GM12878 (cell line): ENCODE measurements around the gene BPIFA3. TPM values are rescaled to one million over a fixed set of nuclear protein-coding genes. Genes with fewer than 3 reads are reported as not detected.

ENCODE experiments used
- ATAC-seq: fragments of 200-7000 bp; cut with Tn5 transposase; 3 replicates; pipeline ENCODE4 v1.9.1; 2020; ENCODE audit warnings: mild to moderate bottlenecking, moderate library complexity
- BruUV-seq: library from RNA; stranded (reverse); fragments of 400-500 nt; replicated peaks from 2 replicates; lab custom pipeline; 2021; lab: Mats Ljungman, UMichigan
- CTCF ChIA-PET: fragments of 300-600 bp; sonication (Branson Sonifier 250); formaldehyde crosslinking; extraction: SDS; loops from one replicate; lab custom pipeline; 2021; ENCODE audit warnings: inconsistent platforms; lab: Yijun Ruan, JAX
- POLR2A ChIA-PET: fragments of 350-600 bp; formaldehyde crosslinking; extraction: SDS; loops from one replicate; lab custom pipeline; 2021; ENCODE audit warnings: inconsistent platforms; lab: Charles Lee
- RAD21 ChIA-PET: fragments of 300-600 bp; sonication (Branson Sonifier 250); formaldehyde crosslinking; loops from one replicate; lab custom pipeline; 2023; ENCODE audit warnings: antibody characterized with exemption; ENCODE audit not compliant: unreplicated experiment; lab: Charles Lee
- SMC1A ChIA-PET: fragments of 300-600 bp; sonication (Branson Sonifier 250); formaldehyde crosslinking; loops from one replicate; lab custom pipeline; 2023; ENCODE audit not compliant: unreplicated experiment, uncharacterized antibody; lab: Charles Lee
- DNase-seq: peaks from one replicate; pipeline ENCODE4 v3.0.0-alpha.2; 2011; ENCODE audit warnings: low read depth, low spot score
- FAIRE-seq: peaks from 3 replicates; lab custom pipeline; 2011; peaks lifted over from hg19 to GRCh38; lab: Jason Lieb, UNC
- H2AFZ ChIP-seq: 2 replicates; pipeline ENCODE4 v1.6.0; 2011; ENCODE audit warnings: low read depth, low read length, control low read depth; ENCODE audit not compliant: control insufficient read depth
- H3K27ac ChIP-seq: 2 replicates; pipeline ENCODE4 v1.5.1; 2011; ENCODE audit warnings: control low read depth; ENCODE audit not compliant: control insufficient read depth, insufficient read depth
- H3K27me3 ChIP-seq, 2 experiments: replicated peaks in 1 of 2; 2 replicates each; pipeline versions ENCODE4 v1.6.0 to v1.6.1; 2011; ENCODE audit warnings: low read length in 1 of 2; ENCODE audit not compliant: control insufficient read depth in 2 of 2, insufficient read depth in 2 of 2
- H3K36me3 ChIP-seq, 2 experiments: 2 replicates each; pipeline ENCODE4 v1.5.1; 2011; ENCODE audit warnings: low read length in 1 of 2; ENCODE audit not compliant: control insufficient read depth in 2 of 2, insufficient read depth in 2 of 2
- H3K4me1 ChIP-seq: 2 replicates; pipeline ENCODE4 v1.6.1; 2011; ENCODE audit warnings: mild to moderate bottlenecking, low read length, moderate library complexity, mixed read lengths; ENCODE audit not compliant: control insufficient read depth, insufficient read depth
- H3K4me2 ChIP-seq: 2 replicates; pipeline ENCODE4 v1.6.0; 2011; ENCODE audit warnings: control low read depth; ENCODE audit not compliant: control insufficient read depth, insufficient read depth
- H3K4me3 ChIP-seq: fragments of 200-600 bp; sonication (generic); 2 replicates; pipeline ENCODE4 v1.5.1; 2016
- H3K79me2 ChIP-seq: 2 replicates; pipeline ENCODE4 v1.6.0; 2011; ENCODE audit warnings: low read length; ENCODE audit not compliant: control insufficient read depth, insufficient read depth
- H3K9ac ChIP-seq: 2 replicates; pipeline ENCODE4 v1.8.0; 2011; ENCODE audit warnings: low read length, control low read depth, mixed read lengths; ENCODE audit not compliant: control insufficient read depth, insufficient read depth
- H3K9me3 ChIP-seq: replicated peaks from 3 replicates; pipeline ENCODE4 v1.5.1; 2011; ENCODE audit warnings: mild to moderate bottlenecking, low read length; ENCODE audit not compliant: control insufficient read depth, insufficient read depth
- H4K20me1 ChIP-seq: 2 replicates; pipeline ENCODE4 v1.6.0; 2011; ENCODE audit not compliant: control insufficient read depth, insufficient read depth
- CTCF ChIP-seq, 3 experiments: IDR thresholded peaks in 2 of 3; conservative IDR thresholded peaks in 1 of 3; 2 replicates each; pipeline ENCODE4 v1.5.1; 2011; ENCODE audit warnings: low read depth in 3 of 3, low read length in 3 of 3, mild to moderate bottlenecking in 3 of 3, control low read depth in 2 of 3, moderate library complexity in 2 of 3, inconsistent platforms in 1 of 3, mixed read lengths in 1 of 3; ENCODE audit not compliant: control insufficient read depth in 2 of 3, insufficient read depth in 1 of 3; ENCODE audit errors: extremely low read depth in 1 of 3
- MAX ChIP-seq: IDR thresholded peaks from 2 replicates; pipeline ENCODE4 v1.6.1; 2012; ENCODE audit warnings: low read depth, low read length, improper control_type of control experiment
- MEF2A ChIP-seq: IDR thresholded peaks from 2 replicates; pipeline ENCODE4 v1.6.1; 2011; ENCODE audit warnings: low read depth, mild to moderate bottlenecking, low read length, moderate library complexity; ENCODE audit not compliant: insufficient read depth
- MTA2 ChIP-seq: fragments of 450-650 bp; IDR thresholded peaks from 2 replicates; pipeline ENCODE4 v1.6.1; 2016; ENCODE audit warnings: low read depth, mild to moderate bottlenecking, moderate library complexity
- NBN ChIP-seq: fragments of 450-650 bp; IDR thresholded peaks from 2 replicates; pipeline ENCODE4 v1.6.1; 2016
- NR2C2 ChIP-seq: IDR thresholded peaks from 2 replicates; pipeline ENCODE4 v1.6.1; 2011; ENCODE audit warnings: borderline replicate concordance, low read depth; ENCODE audit not compliant: control insufficient read depth, insufficient read length
- PKNOX1 ChIP-seq: fragments of 450-650 bp; IDR thresholded peaks from 2 replicates; pipeline ENCODE4 v1.6.1; 2016; ENCODE audit warnings: mild to moderate bottlenecking
- RB1 ChIP-seq: fragments of 450-650 bp; formaldehyde crosslinking; IDR thresholded peaks from 2 replicates; pipeline ENCODE4 v1.6.1; 2017; ENCODE audit warnings: mild to moderate bottlenecking, borderline replicate concordance
- RFX5 ChIP-seq: IDR thresholded peaks from 2 replicates; pipeline ENCODE4 v1.6.1; 2011; ENCODE audit warnings: low read depth, low read length, improper control_type of control experiment
- SMAD1 ChIP-seq: fragments of 450-650 bp; IDR thresholded peaks from 2 replicates; pipeline ENCODE4 v1.6.1; 2018; ENCODE audit warnings: mild to moderate bottlenecking, low read depth; ENCODE audit not compliant: partially characterized antibody
- SP1 ChIP-seq: IDR thresholded peaks from one replicate; pipeline ENCODE4 v1.6.1; 2011; ENCODE audit warnings: low read depth, low read length
- WGBS: methylation state at CpG from one replicate; pipeline ENCODE4 v1.1.6; 2016; ENCODE audit warnings: low lambda C conversion rate; ENCODE audit not compliant: insufficient replicate concordance, insufficient coverage; ENCODE audit errors: missing lambda C conversion rate; 5-methylcytosine and 5-hydroxymethylcytosine counted together
- in situ Hi-C: fragments of 300-500 bp; cut with MboI; formaldehyde crosslinking; loops from 9 replicates; pipeline ENCODE4 v1.14.3; 2018; ENCODE audit warnings: mixed read lengths
- intact Hi-C: fragments of 100-400 bp; cut with micrococcal nuclease; formaldehyde crosslinking; loops from one replicate; pipeline ENCODE4 v1.14.2; 2022; ENCODE audit not compliant: unreplicated experiment
- polyA plus RNA-seq, 11 experiments: library from polyadenylated mRNA; depleted of rRNA in 4 of 11; unstranded in 6 of 11; stranded (reverse) in 5 of 11; fragments of >200 nt; fragmentation: Nextera tagmentation in 4 of 11; fragmentation: Illumina TruSeq in 1 of 11; extraction: Ambion mirVana in 4 of 11; extraction: Trizol in 1 of 11; gene quantifications; 1 replicate in 1 of 11; 2 replicates in 10 of 11; pipeline versions ENCODE4 v1.2.1 to v1.2.3, GENCODE V29; 2011 to 2016; ENCODE audit warnings: inconsistent platforms in 2 of 11, missing spikeins in 2 of 11, low read depth in 1 of 11
- total RNA-seq, 4 experiments: library from RNA; depleted of rRNA in 3 of 4; stranded (reverse); fragments of >200 nt in 3 of 4; fragmentation: Illumina TruSeq in 1 of 4; extraction: Trizol in 1 of 4; gene quantifications; 2 replicates each; pipeline versions ENCODE4 v1.2.1 to v1.2.3, GENCODE V29; 2013 to 2021

BPIFA3 gene
- total and polyA plus RNA-seq, 10 of the 15 experiments (the other 5 are each of a cell fraction or from before 2014, with no cell fraction given), result not detected

- Histone ChIP-seq H4K20me1 (no peaks in the 10 kb centered on the region), H3K9ac (no peak overlapping the region), H3K4me3 (no peak overlapping the region), H3K4me1 (no peaks in the 10 kb centered on the region), H3K36me3 (no peaks in the 10 kb centered on the region), H3K9me3 (peaks cover 5% of the 10 kb centered on the region; the same call in 2 of the 3 replicates), H3K27ac (no peak overlapping the region), H3K79me2 (no peaks in the 10 kb centered on the region), H3K27me3 (no peaks in the 10 kb centered on the region), H3K4me2 (no peak overlapping the region), H2AFZ (no peak overlapping the region)
- TF ChIP-seq SMAD1, result no peak
- peak in 2 of 3 experiments; percentile 39 to 44; a peak in 4 of 6 replicates for TF ChIP-seq CTCF (IDR thresholded peaks at IDR 0.05 in 2 of 3, conservative IDR thresholded peaks at IDR 0.05 in 1 of 3; ENCODE audit: control insufficient read depth in 2 of 3, extremely low read depth in 1 of 3, insufficient read depth in 1 of 3, low read depth in 3 of 3, low read length in 3 of 3)
- ChIA-PET RAD21 (no interaction called here), CTCF (no interaction called here), POLR2A (no interaction called here), SMC1A (no interaction called here)
- DNase-seq (no peak), FAIRE-seq (no peak), ATAC-seq (no peak)
- in situ Hi-C loops (no loop called here), intact Hi-C loops (no loop called here)
- 33% methylated on average over 8 of the region's 8 CpGs for WGBS
- BruUV-seq, result no TSS peak
Measured at GRCh38 chr20:33169176-33169794, 47.9 kb upstream of the BPIFA3 start.

GRCh38 chr20:33172781-33173180 is 44.4 kb upstream of the BPIFA3 start:
- Histone ChIP-seq H3K9ac (no peak overlapping the region), H3K27ac (no peak overlapping the region), H3K4me1 (no peaks in the 10 kb centered on the region), H3K36me3 (no peaks in the 10 kb centered on the region), H3K4me2 (no peak overlapping the region), H3K79me2 (no peaks in the 10 kb centered on the region), H3K9me3 (peaks cover 5% of the 10 kb centered on the region; the same call in 2 of the 3 replicates), H2AFZ (no peak overlapping the region), H4K20me1 (no peaks in the 10 kb centered on the region), H3K4me3 (no peak overlapping the region), H3K27me3 (peaks cover 0 to 2% of the 10 kb centered on the region in 2 experiments; a peak in 1 of 4 replicates)
- RAD21 ChIA-PET, result no interaction called here
- POLR2A ChIA-PET, result no interaction called here
- WGBS, result 43% methylated on average over 7 of the region's 7 CpGs
- CTCF ChIA-PET, result no interaction called here
- no peak for FAIRE-seq
- SMC1A ChIA-PET, result no interaction called here
- no TSS peak for BruUV-seq
- in situ Hi-C loops (no loop called here), intact Hi-C loops (loop anchor here (10.0 kb wide), 1 partner anchor 58 kb away; no protein-coding TSS in a partner anchor)
- ATAC-seq, result no peak
- DNase-seq, result no peak
- no peak for TF ChIP-seq MTA2
- no peak for TF ChIP-seq SP1
- no peak for TF ChIP-seq NBN
- TF ChIP-seq NR2C2, result no peak
- no peak for TF ChIP-seq MEF2A
- no peak for TF ChIP-seq RB1
- no peak for TF ChIP-seq PKNOX1
- no peak for TF ChIP-seq MAX
- TF ChIP-seq RFX5, result no peak
